Pulmonary artery endothelial cell (primary cell): Measurements from ENCODE around the gene BAIAP2L1. TPM values are rescaled to one million over a fixed set of nuclear protein-coding genes. Genes with fewer than 3 reads are reported as not detected.

Experiments
- total RNA-seq: library from RNA; depleted of rRNA; stranded (reverse); fragments of >200 nt; gene quantifications from 2 replicates; pipeline ENCODE4 v1.2.3, GENCODE V29; 2014

BAIAP2L1 gene
- total RNA-seq, 1 donor from 2014 or later = under 0.01 TPM

Other genes with a start within 250 kb of the BAIAP2L1 start
- 1.5 and 1.8 TPM in 2 replicates for gene BHLHA15, start 189.7 kb downstream of the BAIAP2L1 start, total RNA-seq
- 82.6 and 93.5 TPM in 2 replicates for gene TECPR1, start 148.9 kb downstream of the BAIAP2L1 start, total RNA-seq
- 59.2 and 75.0 TPM in 2 replicates for gene BRI3, start 119.4 kb downstream of the BAIAP2L1 start, total RNA-seq
- gene NPTX2, start 216.2 kb upstream of the BAIAP2L1 start, total RNA-seq = 0.26 and 0.74 TPM in 2 replicates